Measurements from ENCODE around the gene RPA1.

RPA1 gene

DNA sequence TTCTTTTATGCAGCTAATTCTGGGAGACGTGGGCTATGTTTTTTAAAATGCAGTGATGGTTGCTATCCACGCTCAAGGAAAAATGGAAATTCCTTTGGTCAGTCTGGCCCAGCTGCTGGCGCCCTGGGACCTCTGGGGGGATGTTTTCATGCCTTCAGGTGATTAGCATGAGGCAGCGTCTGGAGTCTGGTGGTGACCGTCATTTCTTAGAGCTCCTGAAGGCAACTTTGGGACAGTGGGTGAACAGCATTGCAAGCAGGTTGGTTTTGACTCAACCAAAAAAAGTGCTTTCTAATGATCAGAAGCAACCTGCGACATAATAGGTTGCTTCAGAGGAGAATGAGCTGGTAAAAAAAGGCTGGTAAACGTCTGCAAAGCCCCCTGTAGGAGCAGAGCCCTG lies 82.3 kb downstream of the RPA1 start:
- DNase-seq: no peak

DNA sequence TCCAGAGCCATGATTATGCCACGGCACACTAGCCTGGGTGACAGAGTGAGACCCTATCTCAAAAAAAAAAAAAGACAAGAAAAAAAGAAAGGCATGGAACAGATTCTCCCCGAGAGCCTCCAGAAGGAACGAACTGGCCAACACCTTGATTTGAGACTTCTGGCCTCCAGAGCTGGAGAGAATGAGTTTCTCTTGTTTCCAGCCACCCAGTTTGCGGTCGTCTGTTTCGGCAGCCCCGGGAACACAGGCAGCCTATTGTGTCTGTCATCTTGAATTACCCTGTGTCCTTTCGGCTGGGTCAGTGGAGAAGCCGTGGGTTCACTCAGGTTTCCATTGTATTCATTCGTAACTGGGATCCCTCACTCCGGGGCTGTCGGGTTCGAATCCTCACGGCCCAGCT lies 83.9 kb downstream of the RPA1 start:
- peak; percentile 54 for DNase-seq

DNA sequence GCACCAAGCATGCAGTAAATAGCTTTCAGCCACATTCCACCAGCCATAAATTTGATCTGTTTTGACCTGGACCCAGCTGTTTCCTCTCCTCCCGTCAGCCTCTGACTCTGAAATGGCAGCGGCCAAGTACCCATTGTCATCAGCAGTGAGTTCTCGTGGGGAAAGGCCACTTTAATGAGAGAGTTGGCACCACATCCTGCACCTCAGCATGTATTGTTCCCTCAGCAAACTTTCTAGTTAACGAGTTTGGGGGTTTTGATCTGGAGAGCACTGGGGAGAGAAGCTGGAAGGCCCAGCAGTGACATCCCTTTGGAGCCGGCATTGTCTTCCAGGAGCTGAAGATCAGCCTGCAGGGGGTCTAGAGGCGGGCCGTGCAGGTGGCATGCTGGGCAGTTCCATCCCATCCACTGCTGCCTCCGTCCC lies 84.9 kb downstream of the RPA1 start:
- DNase-seq: peak; percentile 65

DNA sequence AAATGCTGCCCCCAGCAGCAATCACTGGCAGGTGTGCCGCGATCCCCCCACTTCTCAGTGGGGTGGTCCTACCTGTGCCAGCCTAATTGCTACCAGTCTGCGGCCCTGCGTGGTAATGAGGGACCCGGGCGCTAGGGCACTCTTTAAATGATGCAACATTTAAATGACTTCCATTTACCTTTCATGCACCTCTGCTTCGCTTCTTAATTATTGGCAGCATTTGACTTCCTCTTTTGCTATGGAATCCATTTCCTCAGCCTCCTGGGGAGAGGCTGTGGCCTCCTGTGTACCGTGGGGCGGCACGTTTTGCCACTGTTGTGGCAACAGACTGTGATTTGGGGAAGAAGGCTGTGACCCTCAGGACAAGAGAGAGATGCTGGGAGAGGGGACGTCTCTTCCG lies 86.1 kb downstream of the RPA1 start:
- no peak for DNase-seq

DNA sequence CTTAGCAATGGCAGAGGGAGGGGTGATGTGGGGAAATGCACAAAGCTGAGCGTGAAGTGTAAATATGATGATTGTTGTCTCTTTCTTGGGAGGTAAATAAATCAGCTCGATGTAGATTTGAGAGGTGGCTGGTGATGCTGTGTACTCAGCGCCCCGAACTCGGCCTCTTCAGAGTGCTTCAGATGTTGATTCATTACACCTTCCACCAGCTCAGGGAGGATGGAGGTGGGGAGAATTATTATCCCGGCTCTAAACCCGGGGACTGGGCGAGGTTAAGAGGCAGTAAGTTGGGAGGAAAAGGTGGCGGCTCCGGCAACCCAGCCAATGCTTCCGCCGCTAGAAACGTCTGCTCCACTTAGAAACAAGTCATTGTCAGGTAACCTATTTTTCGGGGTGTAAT lies 86.5 kb downstream of the RPA1 start:
- DNase-seq: no peak

DNA sequence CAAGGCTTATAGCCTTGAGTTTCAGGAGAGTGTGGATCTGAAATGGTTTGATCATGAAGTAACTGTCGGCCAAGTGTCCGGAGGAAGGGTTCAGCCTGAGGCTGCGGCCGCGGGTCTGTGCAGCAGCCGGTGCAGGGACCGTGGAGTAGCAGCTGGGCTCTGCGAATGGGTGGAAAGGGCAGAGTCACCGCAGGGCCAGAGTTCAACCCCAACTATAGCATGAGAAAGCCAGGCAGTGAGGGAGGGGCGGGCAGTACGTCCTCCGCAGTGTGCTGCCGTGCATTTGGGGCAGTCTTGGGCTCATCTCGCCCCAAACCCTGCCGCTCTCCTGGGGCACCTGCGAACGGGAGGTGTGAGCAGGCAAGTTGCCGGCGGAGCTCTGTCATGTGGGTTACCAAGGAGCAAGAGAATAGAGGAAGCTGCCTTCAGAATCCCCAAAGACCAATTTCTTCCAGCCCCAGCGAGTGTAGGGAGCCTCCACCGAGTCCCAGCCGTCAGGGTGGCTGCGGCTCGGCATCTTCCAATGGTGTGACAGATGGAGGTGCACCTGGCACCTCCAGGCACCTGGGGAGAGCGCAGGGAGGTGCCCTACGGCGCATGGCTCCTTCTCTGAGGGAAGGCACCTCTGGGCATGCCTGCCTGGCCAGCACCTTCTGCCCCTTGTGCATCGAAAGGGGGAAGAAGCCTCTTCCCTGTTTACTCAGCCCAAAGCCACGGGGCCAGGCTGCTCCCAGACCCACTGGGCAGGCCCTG lies 87.3 kb downstream of the RPA1 start:
- peak; percentile 49 for DNase-seq

DNA sequence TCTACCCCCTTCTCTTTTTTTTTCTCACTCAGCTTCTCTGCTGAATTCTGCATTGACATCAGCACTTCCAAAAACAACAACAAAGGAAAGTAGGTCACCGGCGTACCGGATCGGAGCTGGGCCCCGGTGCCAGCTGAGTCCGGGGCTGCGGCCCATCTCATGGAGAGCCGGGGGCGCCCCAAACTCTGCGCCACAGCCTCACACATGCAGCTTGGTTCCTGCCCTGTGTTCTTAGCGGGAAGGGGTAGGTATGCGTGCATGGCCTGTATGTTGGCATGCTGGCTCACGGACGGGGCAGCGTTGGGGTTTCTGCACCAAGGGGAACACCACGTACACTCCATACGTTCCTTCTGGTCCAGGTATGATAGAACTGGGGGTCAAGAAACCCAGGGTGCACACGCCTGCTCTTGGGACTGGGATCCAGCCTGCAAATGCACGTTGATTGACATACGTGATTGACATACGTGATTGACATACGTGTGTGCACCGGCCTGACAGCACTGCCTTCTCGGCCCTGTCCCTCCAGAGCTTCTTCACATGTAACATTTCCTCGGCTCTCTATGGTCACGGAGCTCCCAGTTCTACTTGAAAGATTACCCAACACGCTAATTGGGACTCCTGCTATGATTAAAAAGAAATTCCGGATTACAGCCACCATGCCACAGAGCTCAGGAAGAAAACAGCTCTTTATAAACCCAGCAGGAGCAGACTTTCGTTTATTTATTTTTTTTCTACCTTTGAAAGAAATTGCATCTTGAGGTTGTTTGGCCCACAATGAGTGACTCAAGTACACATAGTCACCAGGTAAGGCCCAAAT lies 88.7 kb downstream of the RPA1 start:
- DNase-seq: peak; percentile 64

DNA sequence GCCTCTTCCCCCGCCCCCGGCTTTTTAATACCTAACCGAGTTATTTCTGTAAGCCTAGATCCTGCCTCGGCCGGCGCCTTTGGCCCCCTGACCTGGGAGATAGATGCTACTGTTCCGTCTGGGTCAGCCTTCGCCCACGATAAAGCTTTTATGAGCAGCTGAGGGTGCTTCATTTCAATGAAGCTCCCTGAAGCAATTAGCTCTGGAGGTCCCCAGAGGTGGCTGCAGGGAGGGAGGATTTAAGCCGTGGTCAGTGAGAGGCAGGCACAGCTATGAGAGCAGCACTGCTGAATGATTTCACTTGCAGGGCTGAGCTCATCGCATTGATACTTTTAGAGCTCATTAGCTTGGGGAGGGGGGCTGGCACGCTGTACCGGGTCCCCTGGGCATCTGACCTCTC lies 89.4 kb downstream of the RPA1 start:
- peak; percentile 78 for DNase-seq

DNA sequence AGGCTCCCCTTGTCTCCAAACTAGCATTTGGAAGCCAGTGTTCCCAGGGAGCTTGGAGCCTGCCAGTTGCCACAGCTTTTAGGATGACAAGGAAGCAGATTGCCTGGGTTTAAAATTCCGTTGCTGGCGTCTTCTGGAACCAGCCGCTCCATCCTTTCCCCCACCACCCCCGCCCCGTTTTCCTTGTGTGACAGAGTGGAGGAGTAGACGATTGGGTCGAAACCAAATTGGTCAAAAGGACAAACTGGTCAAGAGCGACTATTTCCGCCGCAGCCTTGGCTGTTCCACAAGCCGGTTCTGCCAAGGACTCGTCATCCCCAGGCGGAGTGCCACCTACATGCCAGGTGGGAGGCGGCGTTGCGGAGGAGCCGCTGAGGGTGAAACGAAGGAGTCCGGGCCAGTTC lies 91.1 kb downstream of the RPA1 start:
- no peak for DNase-seq

DNA sequence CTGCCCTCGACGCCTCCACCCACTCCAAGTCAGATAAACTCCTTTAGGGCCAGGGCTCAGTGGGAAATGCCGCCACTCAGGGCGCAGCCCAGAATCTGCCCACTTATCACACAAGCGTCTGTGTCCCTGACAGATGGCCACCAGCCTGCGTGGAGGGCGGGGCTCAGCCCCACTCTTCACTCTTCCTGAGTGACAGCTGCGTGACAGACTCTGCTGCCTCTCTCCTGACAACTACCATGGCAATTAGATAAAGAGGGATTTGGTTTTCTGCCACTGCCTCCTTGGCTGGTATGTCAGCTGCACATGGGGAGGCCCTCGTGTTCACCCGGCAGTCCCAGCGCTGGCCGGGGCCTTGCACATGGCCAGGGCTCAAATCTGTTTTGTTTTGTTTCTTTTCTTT lies 99.2 kb downstream of the RPA1 start:
- DNase-seq: peak; percentile 70

DNA sequence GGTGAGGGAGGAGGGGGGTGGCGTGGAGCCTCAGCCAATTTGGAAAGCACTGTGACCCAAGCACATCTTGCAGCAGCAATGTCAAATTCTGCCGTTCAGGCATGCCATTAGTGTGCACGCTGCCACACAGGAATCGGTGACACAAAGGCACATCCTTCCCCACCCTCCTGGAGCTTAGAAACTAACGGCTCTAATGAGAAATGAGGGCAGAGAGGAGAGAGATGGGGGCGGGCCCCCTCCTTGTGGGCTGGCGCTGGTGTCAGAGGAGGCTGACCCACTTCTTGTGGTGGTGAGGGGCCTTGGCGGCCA lies 100.5 kb downstream of the RPA1 start:
- peak; percentile 90 for DNase-seq

DNA sequence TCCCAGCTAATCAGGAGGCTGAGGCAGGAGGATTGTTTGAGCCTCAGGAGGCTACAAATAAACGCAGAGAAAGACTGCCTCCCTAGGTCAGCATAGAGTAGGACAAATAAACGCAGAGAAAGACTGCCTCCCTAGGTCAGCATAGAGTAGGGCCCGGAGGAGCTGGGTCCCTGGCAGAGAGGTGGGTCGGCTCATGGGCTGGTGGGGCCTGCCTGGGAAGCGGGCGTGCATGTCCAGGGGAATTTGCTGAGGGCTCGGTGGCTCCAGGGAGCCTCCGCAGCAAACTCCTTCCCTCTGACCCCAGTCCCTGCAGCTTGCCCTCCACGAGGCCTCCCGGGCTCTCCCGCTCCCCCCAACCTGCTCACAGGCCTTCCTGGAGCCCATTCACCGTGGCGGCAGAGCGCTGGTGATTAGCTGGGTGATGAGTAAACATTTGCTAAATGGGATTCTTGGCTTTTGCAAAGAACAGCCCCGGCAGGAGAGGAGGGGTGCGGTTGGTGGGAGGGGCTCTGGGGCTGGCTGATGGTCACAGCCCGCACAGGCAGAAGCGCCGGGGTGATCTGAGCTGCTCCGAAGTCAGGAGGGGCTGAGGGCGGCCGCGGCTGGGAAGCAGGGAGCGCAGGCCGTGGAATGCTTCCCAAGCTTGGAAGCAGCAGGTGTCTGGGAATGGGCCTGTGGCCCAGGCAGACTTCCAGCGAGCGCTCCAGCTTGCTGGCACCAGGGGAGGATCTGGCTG lies 102.2 kb downstream of the RPA1 start:
- DNase-seq: peak; percentile 78

DNA sequence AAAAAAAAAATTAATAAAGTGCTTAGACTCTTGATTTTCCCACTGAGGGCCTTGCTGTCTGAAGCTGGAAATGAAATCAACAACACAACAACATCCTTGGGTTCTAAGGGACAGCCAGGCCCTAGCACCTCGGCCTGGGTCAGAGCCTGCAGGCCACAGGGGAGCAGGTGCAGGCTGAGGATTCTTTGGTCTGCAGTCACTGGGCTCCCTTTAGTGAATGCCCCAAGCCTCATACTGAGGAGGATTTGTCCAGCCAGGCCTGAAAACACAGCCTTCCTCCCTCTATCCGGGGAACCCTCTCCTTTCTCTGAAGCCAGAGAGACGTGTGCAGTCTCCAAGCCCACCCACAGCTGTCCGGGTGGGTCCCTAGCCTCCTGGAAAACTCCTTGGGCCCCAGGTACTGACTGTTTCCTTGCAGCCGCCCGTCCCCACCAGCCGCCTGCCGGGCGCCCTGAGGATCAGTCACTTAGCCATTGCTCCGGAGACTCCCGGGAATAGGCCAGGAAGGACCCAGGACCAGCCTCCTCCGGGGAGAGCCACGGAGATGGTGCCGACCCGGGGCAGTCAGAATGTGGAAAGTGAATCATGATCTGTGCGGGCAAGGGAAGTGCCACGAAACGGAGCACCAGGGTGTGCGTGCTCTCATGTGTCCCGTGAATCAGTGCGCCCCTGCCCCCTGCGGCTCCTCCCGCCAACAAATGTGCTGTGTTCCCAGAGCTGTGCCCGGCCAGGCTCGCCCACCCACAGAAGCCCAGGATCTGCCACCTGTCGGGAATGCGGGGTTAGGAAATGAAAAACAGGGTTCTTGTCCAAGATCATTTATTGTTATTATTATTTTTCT lies 104.3 kb downstream of the RPA1 start:
- no peak for DNase-seq

DNA sequence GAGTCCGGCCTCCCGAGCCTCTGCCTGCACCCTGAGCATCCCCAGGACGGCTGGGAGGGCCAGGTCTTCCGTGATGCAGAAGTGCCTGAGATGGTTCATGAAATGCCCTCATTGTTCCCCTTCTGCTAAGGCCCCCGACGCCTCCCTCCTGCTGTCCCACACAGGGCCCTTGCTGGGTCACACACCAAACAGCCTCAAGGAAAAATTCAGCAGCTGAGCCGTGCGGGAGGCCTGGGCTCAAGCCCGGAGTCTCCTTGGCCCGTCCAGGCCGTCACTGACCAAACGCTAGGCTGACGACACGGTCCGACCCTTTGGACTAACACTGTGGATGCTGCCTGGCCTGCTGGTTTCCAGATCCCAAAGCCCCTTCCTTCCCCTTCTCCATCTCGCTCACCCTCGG lies 105.1 kb downstream of the RPA1 start:
- DNase-seq: no peak

DNA sequence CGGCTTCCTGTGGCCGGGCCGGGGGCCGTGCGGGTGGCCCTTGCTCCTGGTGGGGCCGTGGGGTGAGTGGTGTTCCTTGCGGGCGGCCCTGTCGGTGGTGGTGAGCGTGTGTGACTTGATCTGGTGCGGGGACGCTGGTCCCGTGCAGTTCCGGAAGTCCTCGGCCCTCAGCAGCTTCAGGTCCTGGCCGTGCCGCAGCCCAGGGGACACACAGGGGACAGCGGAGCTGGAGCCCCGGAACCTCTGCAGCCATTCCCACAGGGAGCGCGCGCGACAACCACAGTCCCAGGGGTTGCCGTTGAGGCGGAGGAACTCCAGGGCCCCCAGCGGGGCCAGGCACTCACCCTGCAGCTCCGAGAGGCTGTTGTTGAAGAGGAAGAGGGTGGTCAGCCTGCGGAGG lies 107.0 kb downstream of the RPA1 start:
- no peak for DNase-seq

DNA sequence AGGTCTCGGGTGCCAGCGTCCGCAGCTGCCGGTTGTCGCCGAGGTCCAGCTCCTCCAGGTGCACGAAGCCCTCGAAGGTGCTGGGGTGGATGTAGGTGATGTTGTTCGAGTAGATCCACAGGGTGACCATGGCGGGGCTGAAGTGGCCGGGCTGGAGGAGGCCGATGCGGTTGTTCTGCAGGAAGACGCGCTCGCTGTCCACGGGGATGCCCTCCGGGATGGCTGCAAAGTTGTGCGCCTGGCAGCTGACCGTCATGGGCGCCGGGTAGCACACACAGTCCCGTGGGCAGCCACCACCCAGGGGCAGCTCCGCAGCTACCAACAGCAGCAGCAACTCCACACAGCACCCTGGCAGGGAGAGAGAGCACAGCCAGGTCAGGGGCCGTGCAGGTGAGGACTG lies 107.7 kb downstream of the RPA1 start:
- no peak for DNase-seq

DNA sequence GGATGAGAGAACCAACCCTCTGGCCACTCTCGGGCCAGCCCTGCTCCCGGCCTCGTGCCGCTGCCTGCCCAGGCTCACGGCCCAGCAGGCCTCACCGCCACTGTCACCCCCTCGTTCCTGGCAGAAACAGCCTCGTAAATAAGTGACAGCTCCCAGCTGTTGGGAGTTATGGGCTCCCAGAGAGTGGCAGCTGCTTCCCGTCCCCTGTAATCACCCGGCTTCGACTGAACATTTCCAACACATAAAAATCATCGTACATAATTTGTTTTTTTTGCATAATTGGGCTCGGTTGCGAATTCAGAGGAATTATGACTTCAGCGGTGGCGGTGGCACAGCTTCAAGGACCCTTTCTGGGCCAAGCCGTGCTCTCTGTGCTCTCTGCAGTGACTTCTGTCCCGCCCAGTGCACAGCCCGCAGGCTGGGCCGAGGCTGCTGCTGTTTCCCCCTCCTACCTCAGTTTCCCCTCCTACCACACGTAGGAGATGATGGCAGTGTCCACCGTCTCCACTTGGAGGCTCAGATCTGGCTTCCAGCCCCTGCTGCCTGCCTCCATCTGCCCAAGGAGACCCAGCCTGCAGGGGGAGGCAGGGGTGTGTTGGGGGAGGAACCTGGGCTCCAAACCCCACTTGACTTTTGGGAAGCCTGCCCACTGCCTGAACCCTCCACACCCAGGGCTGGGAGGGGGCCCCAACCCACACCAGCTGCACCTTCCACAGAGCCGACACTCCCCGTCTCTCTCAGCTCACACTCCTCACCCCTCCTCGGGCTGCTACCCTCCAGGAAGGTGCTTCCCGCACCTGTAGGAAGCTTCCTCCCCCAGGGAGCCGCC lies 110.4 kb downstream of the RPA1 start:
- peak; percentile 83 for DNase-seq

DNA sequence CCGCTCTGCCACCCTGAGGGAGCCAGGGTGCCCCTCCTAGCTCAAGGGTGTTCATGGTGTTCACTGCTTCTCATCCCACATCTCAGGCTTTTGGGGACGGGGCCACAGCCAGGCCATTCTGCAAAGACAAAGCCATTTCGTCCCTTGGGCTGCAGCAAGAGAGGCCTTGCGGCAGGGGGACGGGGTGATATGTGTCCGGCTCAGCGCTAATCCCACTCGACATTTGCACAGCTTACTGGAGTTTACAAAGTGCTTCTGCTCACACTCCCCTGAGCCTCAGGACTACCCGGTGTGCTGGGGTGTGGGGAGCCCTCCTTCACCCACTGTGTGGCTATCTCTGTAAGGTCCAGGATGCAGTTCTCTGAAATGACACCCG lies 111.0 kb downstream of the RPA1 start:
- peak; percentile 78 for DNase-seq

DNA sequence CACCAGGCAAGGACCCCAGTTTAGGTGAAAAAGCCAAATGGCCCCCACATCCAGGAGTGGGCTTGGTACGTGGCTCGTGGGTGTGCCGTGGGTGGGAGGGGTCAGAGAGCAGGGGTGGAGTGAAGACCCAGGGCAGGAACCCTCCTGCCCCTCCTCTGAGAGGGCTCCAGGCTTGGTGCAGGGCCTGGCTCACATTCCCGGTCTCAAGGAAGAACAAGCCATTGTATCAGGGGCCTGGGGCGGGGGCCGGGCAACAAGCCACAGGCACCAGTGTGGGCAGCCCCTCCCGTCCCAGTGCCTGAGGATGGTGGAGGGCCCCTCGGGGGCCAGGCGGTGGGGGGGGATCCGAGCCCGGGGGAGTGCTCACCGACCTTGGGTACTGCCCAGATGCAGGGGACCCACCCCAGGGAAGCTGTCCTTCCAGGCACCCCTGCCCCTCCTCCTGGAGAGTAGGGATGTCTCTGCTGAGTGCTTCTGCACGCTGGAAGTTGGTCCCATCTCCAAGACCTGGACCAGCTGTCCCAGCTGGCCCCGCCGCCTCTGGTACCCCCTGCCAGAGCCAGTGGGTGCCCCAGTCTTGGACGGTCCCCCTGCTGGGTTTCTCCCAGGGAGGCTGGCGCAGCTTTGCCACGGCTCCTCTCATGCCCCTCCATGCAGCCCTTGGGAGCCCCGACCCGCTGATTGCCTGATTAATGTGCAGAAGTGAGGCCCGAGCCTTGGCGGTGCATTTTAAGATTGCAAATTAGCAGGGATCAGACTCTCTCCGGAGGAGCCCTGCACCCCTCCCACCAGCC lies 111.7 kb downstream of the RPA1 start:
- peak; percentile 61 for DNase-seq

DNA sequence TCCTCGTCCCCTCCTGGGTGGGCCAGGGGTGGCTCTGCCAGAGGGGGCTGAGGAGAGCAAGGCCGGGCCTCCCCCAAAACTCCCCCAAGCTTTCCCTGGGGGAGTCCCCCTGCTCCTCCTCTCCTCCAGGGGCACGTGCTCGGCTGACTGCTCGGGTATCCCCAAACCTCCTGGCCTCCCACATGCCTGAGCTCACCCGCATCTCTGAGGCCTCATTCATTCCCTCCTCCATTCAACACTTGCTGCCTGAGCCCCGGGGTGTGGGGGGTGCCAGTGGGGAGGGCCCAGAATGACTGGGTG lies 112.2 kb downstream of the RPA1 start:
- no peak for DNase-seq

DNA sequence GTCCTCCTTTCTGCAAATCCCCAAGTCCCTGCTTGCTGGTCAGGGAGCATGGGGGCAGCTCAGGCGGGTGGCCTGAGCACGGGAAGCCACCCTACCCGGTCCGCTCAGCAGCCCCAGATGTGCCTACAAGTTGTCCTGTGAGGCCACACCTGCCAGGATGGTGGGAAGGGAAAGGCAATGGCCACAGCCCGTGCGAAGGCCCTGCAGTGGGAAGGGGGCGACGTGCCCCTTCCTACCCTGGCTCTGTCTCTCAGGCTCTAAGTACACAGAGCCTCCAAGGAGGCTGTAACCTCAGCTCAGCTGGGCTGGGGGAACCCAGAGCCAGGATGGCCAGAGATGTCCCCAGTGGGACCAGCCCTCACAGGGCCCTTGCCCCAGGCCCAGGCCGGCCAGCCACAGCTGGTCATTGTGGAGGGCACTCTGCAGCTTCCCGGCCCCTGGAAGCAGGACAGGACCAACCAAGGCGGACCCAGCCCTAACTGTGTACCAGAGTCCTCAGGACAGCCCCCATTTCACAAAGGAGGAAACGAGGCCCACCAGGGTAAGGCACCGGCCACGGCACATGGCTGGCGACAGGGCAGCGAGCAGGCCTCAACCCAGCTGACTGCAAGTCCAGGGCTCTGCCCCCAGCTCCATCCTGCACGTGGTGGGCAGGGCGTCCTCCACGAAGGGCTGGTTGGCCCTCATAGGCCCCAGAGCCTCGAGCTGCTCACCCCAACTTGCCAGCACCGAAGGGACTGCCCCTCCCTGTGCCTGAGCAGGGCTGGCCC lies 113.0 kb downstream of the RPA1 start:
- no peak for DNase-seq
